DOHH2 (cell line): ENCODE measurements around the gene FAM200C.

Experiments
- CTCF ChIP-seq: fragments of 200-600 bp; sonication (generic); IDR thresholded peaks from one replicate; pipeline ENCODE4 v1.5.1; 2014; ENCODE audit warnings: antibody characterized with exemption, mild to moderate bottlenecking, low read depth, low read length; ENCODE audit not compliant: poor library complexity, severe bottlenecking
- EZH2phosphoT487 ChIP-seq: fragments of 200-600 bp; sonication (generic); IDR thresholded peaks from 2 replicates; pipeline ENCODE4 v1.6.1; 2017; ENCODE audit warnings: borderline replicate concordance, mild to moderate bottlenecking, antibody characterized with exemption, low read length, moderate library complexity, mixed read lengths

GRCh38 chr5:160359816-160360215 is 40.0 kb downstream of the FAM200C start:
- TF ChIP-seq CTCF (no peak), EZH2phosphoT487 (no peak)
